Esophagus muscularis mucosa (tissue), 4 donors: Measurements from ENCODE around the gene CLSTN1.

Experiments used
- CTCF ChIP-seq, 3 experiments: fragments of 200-600 bp in 2 of 3; fragments of 450-650 bp in 1 of 3; sonication (generic) in 2 of 3; IDR thresholded peaks; one replicate each; pipeline ENCODE4 v1.5.1; 2017 to 2019; ENCODE audit warnings: antibody characterized with exemption in 3 of 3, mild to moderate bottlenecking in 2 of 3, moderate library complexity in 1 of 3
- EP300 ChIP-seq: sonication (generic); formaldehyde crosslinking; IDR thresholded peaks from one replicate; pipeline ENCODE4 v1.6.1; 2017; ENCODE audit warnings: antibody characterized with exemption
- POLR2A ChIP-seq: fragments of 450-650 bp; IDR thresholded peaks from one replicate; pipeline ENCODE4 v1.6.1; 2017; ENCODE audit warnings: antibody characterized with exemption, moderate library complexity, mild to moderate bottlenecking, low read depth
- POLR2AphosphoS5 ChIP-seq, 2 donors: sonication (generic); formaldehyde crosslinking; IDR thresholded peaks; one replicate each; pipeline ENCODE4 v1.6.1; 2017; ENCODE audit warnings: antibody characterized with exemption in 2 of 2

DNA sequence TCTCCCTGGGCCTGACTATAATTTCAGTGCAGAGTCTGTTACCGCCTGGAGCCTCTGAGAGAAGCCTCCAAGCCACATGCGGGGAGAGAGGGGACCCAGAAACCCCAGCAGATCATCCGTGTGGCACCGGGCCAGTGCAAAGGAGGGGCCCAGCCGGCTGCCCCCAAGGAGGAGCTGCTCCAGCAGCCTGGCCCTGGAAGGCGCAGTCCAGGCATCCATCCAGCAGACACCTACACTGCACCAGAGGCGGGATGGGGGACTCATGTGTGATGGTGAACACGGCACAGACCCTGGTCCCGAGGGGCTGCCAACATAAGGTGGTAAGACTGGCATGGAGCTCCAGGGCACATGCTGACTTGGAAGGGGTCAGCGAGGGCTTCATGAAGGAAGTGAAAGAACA is 39.6 kb upstream of the CLSTN1 start:
- TF ChIP-seq CTCF (IDR thresholded peaks at IDR 0.05) (no peak), EP300 (no peak), POLR2A (no peak), POLR2AphosphoS5 (IDR thresholded peaks at IDR 0.05) (no peak)
